Kidney (tissue), 14 donors: ENCODE results near the gene SH2B2. TPM values are rescaled to one million over a fixed set of nuclear protein-coding genes. Genes with fewer than 3 reads are reported as not detected.

Experiments used
- DNase-seq, 5 donors: peaks; one replicate each; pipeline ENCODE4 v3.0.0-alpha.2; 2013 to 2020
- FAIRE-seq: peaks from 2 replicates; lab custom pipeline; 2012; peaks lifted over from hg19 to GRCh38; lab: Jason Lieb, UNC
- H3K27ac ChIP-seq, 2 donors: one replicate each; pipeline ENCODE4 v1.7.0; 2013; ENCODE audit warnings: low read depth in 2 of 2, low read length in 2 of 2, inconsistent platforms in 1 of 2
- H3K27me3 ChIP-seq: one replicate; pipeline ENCODE4 v1.7.1; 2013; ENCODE audit warnings: low read length, inconsistent platforms; ENCODE audit not compliant: control insufficient read depth, insufficient read depth
- H3K36me3 ChIP-seq, 3 donors: one replicate each; pipeline versions ENCODE4 v1.7.0 to v1.7.1; 2013; ENCODE audit warnings: low read length in 3 of 3, control low read depth in 1 of 3, inconsistent platforms in 1 of 3; ENCODE audit not compliant: insufficient read depth in 3 of 3, control insufficient read depth in 2 of 3
- H3K4me1 ChIP-seq, 3 donors: one replicate each; pipeline versions ENCODE4 v1.7.0 to v1.7.1; 2013; ENCODE audit warnings: low read length in 3 of 3, inconsistent platforms in 1 of 3, low read depth in 1 of 3; ENCODE audit not compliant: control insufficient read depth in 2 of 3, insufficient read depth in 2 of 3
- H3K4me3 ChIP-seq, 3 donors: one replicate each; pipeline versions ENCODE4 v1.7.0 to v1.8.1; 2013; ENCODE audit warnings: low read length in 3 of 3, control low read depth in 1 of 3, inconsistent platforms in 1 of 3
- H3K9ac ChIP-seq, 3 donors: one replicate each; pipeline versions ENCODE4 v1.7.0 to v1.7.1; 2013; ENCODE audit warnings: low read length in 3 of 3, control low read depth in 1 of 3, inconsistent platforms in 1 of 3
- H3K9me3 ChIP-seq, 3 donors: one replicate each; pipeline versions ENCODE4 v1.7.0 to v1.7.1; 2013; ENCODE audit warnings: low read length in 3 of 3, control low read depth in 1 of 3, inconsistent platforms in 1 of 3; ENCODE audit not compliant: control insufficient read depth in 2 of 3, insufficient read depth in 1 of 3
- intact Hi-C: fragments of 100-400 bp; cut with DNase I; formaldehyde crosslinking; loops from one replicate; pipeline ENCODE4 v1.11.1; 2022
- polyA plus RNA-seq: library from polyadenylated mRNA; stranded (reverse); fragments of 350-450 nt; fragmentation: Illumina TruSeq; extraction: RNeasy Lipid Tissue Mini Kit (QIAGEN cat#74804); gene quantifications from one replicate; pipeline ENCODE4 v1.2.3, GENCODE V29; 2014; ENCODE audit warnings: low read depth, low replicate concordance; ENCODE audit not compliant: insufficient read depth
- total RNA-seq: library from RNA; stranded (reverse); fragmentation: NEBNext Ultra II Directional; extraction: Animal tissue kit (Norgen Biotek cat#: 25700); gene quantifications from one replicate; pipeline ENCODE4 v1.2.1, GENCODE V29; 2021
- TF ChIP-seq, protein P1 (sequence below): IDR thresholded peaks from 3 replicates; pipeline ENCODE4 v1.5.1; 2012; ENCODE audit warnings: mild to moderate bottlenecking, moderate library complexity, borderline replicate concordance; ENCODE audit not compliant: insufficient read depth; ENCODE audit errors: extremely low read depth
- donor health status: control.
- donor health status: control.
- donor health status: control.
- donor health status: control.
- donor health status: control.
- donor health status: DM: yes; HTN: yes; CAD: no.
- donor health status: Normal renal cell carcinoma (clear cell type).

SH2B2 gene
- total and polyA plus RNA-seq, 2 donors from 2014 or later, result 4.5 to 11.0 TPM

DNA sequence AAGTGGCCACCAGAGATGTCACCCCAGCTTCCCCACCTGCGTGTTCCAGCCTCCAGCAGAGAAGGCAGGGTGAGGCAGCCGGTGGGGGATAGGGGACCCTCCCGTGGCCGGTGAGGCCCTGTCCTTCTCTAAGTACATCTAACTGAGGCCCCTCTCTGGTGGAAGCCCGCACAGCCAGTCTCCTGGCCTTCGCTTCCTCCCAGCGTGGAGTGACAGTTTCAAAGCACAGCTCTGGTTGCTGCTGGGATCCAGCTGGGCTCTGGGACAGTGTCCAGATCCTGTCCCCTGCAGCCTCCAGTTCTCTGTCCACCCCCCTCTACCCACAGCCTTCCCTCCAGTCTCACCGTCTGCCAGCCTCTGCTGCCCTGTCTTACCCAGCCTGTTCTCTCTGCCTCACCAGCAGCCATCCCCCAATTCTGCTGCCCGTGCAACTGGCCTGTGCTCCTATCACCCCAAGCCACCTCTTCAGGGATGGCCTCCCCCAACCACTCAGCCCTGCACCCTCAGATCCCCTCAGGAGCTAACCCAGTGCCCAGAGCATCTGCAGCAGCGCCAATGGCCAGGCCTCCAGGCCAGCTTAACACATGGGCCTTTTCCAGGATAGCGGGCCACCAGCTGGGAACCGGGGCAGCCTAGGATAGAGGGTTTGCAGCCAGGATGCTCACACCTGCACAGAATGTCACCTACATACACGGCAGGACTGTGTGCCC is 16.3 kb upstream of the SH2B2 start:
- TF ChIP-seq, protein P1, sequence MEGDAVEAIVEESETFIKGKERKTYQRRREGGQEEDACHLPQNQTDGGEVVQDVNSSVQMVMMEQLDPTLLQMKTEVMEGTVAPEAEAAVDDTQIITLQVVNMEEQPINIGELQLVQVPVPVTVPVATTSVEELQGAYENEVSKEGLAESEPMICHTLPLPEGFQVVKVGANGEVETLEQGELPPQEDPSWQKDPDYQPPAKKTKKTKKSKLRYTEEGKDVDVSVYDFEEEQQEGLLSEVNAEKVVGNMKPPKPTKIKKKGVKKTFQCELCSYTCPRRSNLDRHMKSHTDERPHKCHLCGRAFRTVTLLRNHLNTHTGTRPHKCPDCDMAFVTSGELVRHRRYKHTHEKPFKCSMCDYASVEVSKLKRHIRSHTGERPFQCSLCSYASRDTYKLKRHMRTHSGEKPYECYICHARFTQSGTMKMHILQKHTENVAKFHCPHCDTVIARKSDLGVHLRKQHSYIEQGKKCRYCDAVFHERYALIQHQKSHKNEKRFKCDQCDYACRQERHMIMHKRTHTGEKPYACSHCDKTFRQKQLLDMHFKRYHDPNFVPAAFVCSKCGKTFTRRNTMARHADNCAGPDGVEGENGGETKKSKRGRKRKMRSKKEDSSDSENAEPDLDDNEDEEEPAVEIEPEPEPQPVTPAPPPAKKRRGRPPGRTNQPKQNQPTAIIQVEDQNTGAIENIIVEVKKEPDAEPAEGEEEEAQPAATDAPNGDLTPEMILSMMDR, result no peak
- no peaks in the 10 kb centered on the region for H3K4me1 ChIP-seq
- H3K27ac ChIP-seq, result no peak overlapping the region
- FAIRE-seq (no peak), DNase-seq (peak in 3 of 5 donors; percentile 38 to 75 (median 64))
- no peaks in the 10 kb centered on the region for H3K36me3 ChIP-seq
- H3K27me3 ChIP-seq, result no peaks in the 10 kb centered on the region
- no peaks in the 10 kb centered on the region for H3K9me3 ChIP-seq
- H3K9ac ChIP-seq, result no peak overlapping the region
- intact Hi-C loops, result no loop called here
- H3K4me3 ChIP-seq, result no peak overlapping the region

DNA sequence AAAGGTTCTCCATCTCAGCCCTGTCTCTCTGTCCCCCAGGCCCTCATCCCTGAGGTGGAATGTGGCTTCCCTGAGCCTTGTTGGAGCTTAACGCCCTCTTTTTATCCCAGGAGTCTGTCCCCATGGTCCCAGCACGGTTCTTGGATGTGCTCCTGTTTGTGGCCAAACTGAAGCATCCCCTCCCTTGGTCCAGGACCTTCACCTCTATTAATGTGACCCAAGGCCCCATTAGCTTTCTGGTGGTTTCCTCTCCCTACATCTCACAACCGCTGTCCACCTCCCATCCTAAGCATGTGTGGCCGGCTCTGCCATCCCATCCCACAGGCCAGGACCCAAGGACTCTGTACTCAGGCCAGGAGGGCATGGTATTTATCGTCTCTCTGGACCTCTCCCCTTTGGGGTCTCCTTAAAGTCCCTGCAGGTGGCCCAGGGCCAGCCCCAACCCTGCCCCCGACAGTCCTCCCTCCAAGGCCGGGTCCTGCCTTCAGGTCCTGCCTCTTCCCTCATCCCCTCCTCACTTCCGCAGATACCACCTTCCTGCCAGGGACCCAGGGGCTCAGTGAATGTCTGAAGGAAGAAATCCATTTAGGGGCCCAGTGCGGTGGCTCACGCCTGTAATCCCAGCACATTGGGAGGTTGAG is 15.4 kb upstream of the SH2B2 start:
- DNase-seq, result peak in 2 of 5 donors; percentile 38 to 53
- no peaks in the 10 kb centered on the region for H3K4me1 ChIP-seq
- no peak for FAIRE-seq
- no peaks in the 10 kb centered on the region for H3K9me3 ChIP-seq
- H3K36me3 ChIP-seq, result no peaks in the 10 kb centered on the region
- no peak overlapping the region for H3K4me3 ChIP-seq
- H3K27me3 ChIP-seq, result no peaks in the 10 kb centered on the region
- intact Hi-C loops, result no loop called here
- TF ChIP-seq, protein P1, result no peak
- H3K27ac ChIP-seq, result no peak overlapping the region
- H3K9ac ChIP-seq, result no peak overlapping the region

DNA sequence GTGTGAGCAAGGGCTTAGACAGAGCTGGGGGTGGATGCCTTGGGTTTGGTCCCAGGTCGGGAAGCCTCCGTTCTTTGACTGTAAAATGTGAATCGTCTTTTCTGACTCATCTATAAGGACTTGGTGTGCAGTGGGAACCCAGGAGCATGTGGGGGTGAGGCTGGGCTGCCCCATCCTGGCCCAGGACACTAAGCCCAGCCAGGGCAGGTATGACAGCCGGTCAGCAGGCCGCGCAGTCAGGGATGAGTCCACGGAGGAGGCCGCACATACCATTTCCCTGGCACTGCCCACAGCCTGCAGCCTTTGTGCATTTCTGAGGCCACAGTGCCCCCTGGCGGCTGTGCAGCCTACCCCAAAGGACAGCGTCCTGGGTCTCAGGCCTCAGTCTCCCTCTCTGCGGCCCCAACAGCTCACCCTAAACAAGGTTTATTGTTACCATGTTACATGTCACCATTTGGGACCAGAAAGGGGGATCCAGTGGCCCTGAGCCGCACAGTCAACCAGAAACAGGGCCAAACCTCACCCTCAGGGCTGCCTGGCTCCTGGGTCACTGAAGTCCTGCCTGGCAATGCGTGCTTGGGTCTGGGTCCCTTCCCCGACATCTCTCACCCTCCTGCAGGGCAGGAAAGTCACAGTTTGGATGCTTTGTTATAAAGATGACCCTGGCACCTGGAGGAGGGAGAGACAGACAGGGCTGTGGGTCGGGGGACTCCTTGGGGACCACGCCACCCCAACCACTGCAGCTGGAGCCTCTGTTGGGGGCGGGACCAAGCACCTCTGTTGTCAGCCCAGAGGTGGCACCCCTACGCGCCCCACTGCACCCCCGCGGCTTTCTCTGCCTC is 14.4 kb upstream of the SH2B2 start:
- FAIRE-seq, result no peak

More for the DNA sequence above, 14.4 kb upstream of the SH2B2 start:
- no peak overlapping the region for H3K4me3 ChIP-seq
- H3K27me3 ChIP-seq, result no peaks in the 10 kb centered on the region
- H3K27ac ChIP-seq, result no peak overlapping the region
- no peaks in the 10 kb centered on the region for H3K9me3 ChIP-seq
- intact Hi-C loops, result no loop called here
- peak; percentile 79 to 90 (median 84) for DNase-seq
- no peaks in the 10 kb centered on the region for H3K36me3 ChIP-seq
- H3K4me1 ChIP-seq, result no peaks in the 10 kb centered on the region
- TF ChIP-seq, protein P1, result peak; percentile 98
- no peak overlapping the region for H3K9ac ChIP-seq
